Body of pancreas (tissue), 4 donors: ENCODE measurements around the gene RASA2.

Source experiments
- POLR2A ChIP-seq, 3 donors: fragments of 450-650 bp; IDR thresholded peaks; one replicate each; pipeline ENCODE4 v1.6.1; 2016; ENCODE audit warnings: antibody characterized with exemption in 3 of 3, mild to moderate bottlenecking in 2 of 3
- TF ChIP-seq, protein P1 (sequence below), 7 experiments: fragments of 450-650 bp in 4 of 7; fragments of 200-600 bp in 3 of 7; sonication (generic) in 3 of 7; IDR thresholded peaks; one replicate each; pipeline ENCODE4 v1.5.1; 2016 to 2019; ENCODE audit warnings: antibody characterized with exemption in 7 of 7

DNA sequence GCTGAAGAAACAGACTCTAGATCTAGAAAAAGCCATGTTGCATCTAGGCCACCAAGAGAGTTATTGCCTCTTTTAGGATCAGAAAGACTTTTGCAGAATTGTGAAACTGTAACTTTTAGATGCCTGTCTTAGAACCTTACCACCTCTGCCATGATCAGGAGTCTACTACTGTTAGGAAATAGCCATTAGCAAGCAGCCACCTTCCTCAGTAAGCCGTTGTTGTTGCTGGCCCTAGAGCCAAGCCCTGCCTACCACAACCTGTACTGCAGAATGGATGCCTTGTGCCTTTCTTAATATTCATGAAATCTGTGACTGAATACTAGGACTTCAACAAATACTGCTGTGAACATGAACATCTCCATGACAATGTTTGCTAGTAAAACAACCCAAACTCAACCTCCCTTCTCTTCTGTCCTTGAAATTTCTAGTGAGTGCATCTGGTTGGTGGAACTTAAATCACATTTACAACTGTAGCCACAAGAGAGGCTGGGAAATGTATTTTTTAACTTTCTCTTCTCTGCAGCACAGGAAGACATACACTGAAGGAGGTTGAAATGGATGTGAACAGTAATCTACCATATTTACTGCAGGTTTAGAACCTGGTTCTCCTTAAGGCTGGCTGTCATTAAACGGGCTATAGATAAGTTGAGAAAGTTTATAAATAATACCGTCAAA is 20.7 kb downstream of the RASA2 start:
- TF ChIP-seq POLR2A (IDR thresholded peaks at IDR 0.05): no peak
- TF ChIP-seq, protein P1, sequence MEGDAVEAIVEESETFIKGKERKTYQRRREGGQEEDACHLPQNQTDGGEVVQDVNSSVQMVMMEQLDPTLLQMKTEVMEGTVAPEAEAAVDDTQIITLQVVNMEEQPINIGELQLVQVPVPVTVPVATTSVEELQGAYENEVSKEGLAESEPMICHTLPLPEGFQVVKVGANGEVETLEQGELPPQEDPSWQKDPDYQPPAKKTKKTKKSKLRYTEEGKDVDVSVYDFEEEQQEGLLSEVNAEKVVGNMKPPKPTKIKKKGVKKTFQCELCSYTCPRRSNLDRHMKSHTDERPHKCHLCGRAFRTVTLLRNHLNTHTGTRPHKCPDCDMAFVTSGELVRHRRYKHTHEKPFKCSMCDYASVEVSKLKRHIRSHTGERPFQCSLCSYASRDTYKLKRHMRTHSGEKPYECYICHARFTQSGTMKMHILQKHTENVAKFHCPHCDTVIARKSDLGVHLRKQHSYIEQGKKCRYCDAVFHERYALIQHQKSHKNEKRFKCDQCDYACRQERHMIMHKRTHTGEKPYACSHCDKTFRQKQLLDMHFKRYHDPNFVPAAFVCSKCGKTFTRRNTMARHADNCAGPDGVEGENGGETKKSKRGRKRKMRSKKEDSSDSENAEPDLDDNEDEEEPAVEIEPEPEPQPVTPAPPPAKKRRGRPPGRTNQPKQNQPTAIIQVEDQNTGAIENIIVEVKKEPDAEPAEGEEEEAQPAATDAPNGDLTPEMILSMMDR (IDR thresholded peaks at IDR 0.05): no peak
